ENCODE measurements around the gene MLLT6. TPM values are rescaled to one million over a fixed set of nuclear protein-coding genes. Genes with fewer than 3 reads are reported as not detected.

The MLLT6 gene
- 147 and 155 TPM in 2 replicates for total RNA-seq
- long read RNA-seq, partial matches to known transcripts, result 0 of 5 reads
- long read RNA-seq, other reads (novel, unspliced or antisense), result 5 of 5 reads

- Mint-ChIP-seq H3K27me3 (peaks cover 19% of the 10 kb centered on the region), H3K36me3 (ENCODE audit: insufficient read depth) (peaks cover 6% of the 10 kb centered on the region), H3K4me1 (ENCODE audit: low read depth) (peaks cover 29% of the 10 kb centered on the region), H3K9me3 (ENCODE audit: low read depth) (no peaks in the 10 kb centered on the region), H3K27ac (peak within 1 kb of the TSS; percentile 92), H3K4me3 (ENCODE audit: low read depth) (peak within 1 kb of the TSS; percentile 90)
- DNase-seq (ENCODE audit: low spot score, unreplicated experiment), result peak; percentile 52
- TF ChIP-seq, protein P1, sequence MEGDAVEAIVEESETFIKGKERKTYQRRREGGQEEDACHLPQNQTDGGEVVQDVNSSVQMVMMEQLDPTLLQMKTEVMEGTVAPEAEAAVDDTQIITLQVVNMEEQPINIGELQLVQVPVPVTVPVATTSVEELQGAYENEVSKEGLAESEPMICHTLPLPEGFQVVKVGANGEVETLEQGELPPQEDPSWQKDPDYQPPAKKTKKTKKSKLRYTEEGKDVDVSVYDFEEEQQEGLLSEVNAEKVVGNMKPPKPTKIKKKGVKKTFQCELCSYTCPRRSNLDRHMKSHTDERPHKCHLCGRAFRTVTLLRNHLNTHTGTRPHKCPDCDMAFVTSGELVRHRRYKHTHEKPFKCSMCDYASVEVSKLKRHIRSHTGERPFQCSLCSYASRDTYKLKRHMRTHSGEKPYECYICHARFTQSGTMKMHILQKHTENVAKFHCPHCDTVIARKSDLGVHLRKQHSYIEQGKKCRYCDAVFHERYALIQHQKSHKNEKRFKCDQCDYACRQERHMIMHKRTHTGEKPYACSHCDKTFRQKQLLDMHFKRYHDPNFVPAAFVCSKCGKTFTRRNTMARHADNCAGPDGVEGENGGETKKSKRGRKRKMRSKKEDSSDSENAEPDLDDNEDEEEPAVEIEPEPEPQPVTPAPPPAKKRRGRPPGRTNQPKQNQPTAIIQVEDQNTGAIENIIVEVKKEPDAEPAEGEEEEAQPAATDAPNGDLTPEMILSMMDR (IDR thresholded peaks at IDR 0.05; ENCODE audit: unreplicated experiment), result no peak
These were observed at the start of gene MLLT6 for GRCh38 chr17:38704606-38705522. Gene MLLT6 (plus strand): TSS chr17:38705273. CDS start chr17:38705633, 360 bp downstream.

DNA sequence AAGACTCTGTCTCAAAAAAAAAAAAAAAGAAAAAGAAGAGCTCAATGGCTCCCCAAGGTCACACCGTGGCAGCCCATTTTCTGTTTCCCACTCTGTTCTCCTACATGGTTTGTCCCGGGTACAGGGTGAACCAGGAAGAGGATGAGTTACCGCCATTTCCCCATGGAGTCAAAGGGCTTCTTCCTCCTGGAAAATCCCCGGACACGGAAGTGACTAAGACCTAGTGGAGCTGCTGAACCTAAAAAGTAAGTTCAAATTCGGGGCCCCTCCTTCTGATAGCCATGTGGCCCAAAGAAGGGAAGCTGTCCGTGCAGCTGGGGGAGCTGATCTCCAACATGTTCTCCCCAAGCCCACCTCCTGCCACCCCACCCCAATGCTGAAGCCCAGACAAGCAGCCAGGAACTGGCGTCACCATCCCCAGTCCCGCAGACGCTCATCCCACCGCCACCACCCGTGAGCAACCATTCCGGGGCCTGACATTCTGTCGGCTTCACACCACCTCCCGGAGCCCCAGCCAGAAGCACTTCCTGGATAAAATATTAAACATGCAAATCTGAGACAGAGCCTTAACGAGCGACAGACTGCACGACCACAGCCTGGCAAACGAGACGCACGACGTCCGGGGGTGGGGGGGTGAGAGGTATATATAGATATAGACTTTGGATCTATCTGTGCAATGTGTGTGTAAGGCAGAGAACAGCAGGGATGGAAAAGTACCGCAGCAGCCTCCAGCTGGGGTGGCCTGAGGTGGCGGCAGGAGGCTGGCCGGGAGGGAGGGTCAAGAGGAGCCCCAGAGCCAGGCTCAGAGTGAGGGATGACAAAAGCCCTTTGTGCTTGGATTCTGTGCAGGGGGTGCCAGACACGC is 47.9 kb upstream of the MLLT6 start:
- no peak for DNase-seq (ENCODE audit: low spot score, unreplicated experiment)
- H3K4me3 Mint-ChIP-seq (ENCODE audit: low read depth), result no peak overlapping the region
- no peaks in the 10 kb centered on the region for H3K36me3 Mint-ChIP-seq (ENCODE audit: insufficient read depth)
- H3K27me3 Mint-ChIP-seq, result peaks cover 37% of the 10 kb centered on the region
- H3K4me1 Mint-ChIP-seq (ENCODE audit: low read depth), result no peaks in the 10 kb centered on the region
- H3K27ac Mint-ChIP-seq, result peak overlapping the region; percentile 73
- no peaks in the 10 kb centered on the region for H3K9me3 Mint-ChIP-seq (ENCODE audit: low read depth)
- TF ChIP-seq, protein P1 (IDR thresholded peaks at IDR 0.05; ENCODE audit: unreplicated experiment), result no peak

- TF ChIP-seq, protein P1 (IDR thresholded peaks at IDR 0.05; ENCODE audit: unreplicated experiment), result no peak
These were observed 47.0 kb upstream of the MLLT6 start for GRCh38 chr17:38657824-38658740.

GRCh38 chr17:38658741-38659345 is 46.2 kb upstream of the MLLT6 start:
- Mint-ChIP-seq H3K27ac (no peak overlapping the region), H3K9me3 (ENCODE audit: low read depth) (no peaks in the 10 kb centered on the region), H3K4me3 (ENCODE audit: low read depth) (no peak overlapping the region), H3K27me3 (peaks cover 32% of the 10 kb centered on the region), H3K4me1 (ENCODE audit: low read depth) (no peaks in the 10 kb centered on the region), H3K36me3 (ENCODE audit: insufficient read depth) (no peaks in the 10 kb centered on the region)
- no peak for DNase-seq (ENCODE audit: low spot score, unreplicated experiment)
- TF ChIP-seq, protein P1 (IDR thresholded peaks at IDR 0.05; ENCODE audit: unreplicated experiment), result no peak

More at GRCh38 chr17:38657824-38658740, 47.0 kb upstream of the MLLT6 start:
- Mint-ChIP-seq H3K9me3 (ENCODE audit: low read depth) (no peaks in the 10 kb centered on the region), H3K27me3 (peaks cover 37% of the 10 kb centered on the region), H3K36me3 (ENCODE audit: insufficient read depth) (no peaks in the 10 kb centered on the region), H3K27ac (peak overlapping the region; percentile 73), H3K4me3 (ENCODE audit: low read depth) (no peak overlapping the region), H3K4me1 (ENCODE audit: low read depth) (no peaks in the 10 kb centered on the region)
- DNase-seq (ENCODE audit: low spot score, unreplicated experiment), result no peak

Measured in progenitor cell of endocrine pancreas (in vitro differentiated cells).